ENCODE data around the gene HOXC6.
A peak's percentile ranks its signal among the peaks of the same experiment; 100 is the strongest.
"Not testable (repeated sequence)": the region's sequence is repeated elsewhere in the genome, so short reads cannot be mapped to it uniquely, and the experiment has no call there.

HOXC6 gene

GRCh38 chr12:54038284-54038870 is 10.1 kb downstream of the HOXC6 start:
- DNase-seq (ENCODE audit: low read depth, low spot score) = no peak
- H3K27ac ChIP-seq = no peak overlapping the region

GRCh38 chr12:54038871-54039414 is 10.7 kb downstream of the HOXC6 start:
- peak; percentile 20 for DNase-seq (ENCODE audit: low read depth, low spot score)
- no peak overlapping the region for H3K27ac ChIP-seq

DNA sequence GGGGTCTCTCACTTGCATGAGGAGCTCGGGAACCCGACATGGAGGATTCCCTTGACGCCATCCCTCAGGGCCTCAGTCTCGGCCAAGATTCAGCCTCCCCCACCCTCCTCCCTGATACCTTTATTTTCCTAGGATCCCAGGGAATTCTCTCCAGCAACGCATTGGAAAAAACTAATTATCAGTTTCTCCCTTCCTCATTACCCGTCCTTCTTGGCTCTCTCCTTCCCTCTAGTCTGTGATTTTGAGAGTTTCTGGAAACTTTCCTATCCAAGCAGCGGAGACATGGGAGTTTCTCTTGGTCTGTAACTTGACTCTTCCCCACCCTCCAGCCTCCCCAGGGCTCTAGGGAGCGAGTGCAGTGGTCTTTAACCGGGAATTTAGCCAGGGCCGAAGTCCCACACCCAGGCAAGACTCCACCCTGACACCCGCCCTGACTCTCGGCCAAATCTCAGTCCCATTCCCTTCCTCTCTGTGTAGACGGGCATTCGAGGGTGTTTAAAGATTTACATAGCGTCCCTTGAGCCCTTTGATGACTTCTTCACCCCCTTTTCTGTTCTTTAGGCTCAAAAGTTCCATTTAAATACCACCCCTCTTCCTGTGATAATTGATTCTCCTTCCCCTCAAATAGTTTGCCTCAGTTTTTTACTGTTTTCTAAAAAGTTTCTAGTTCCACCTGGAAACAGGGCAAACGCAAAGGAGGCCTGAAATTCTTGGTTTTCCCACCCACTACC is 11.3 kb downstream of the HOXC6 start:
- no peak overlapping the region for H3K27ac ChIP-seq
- no peak for DNase-seq (ENCODE audit: low read depth, low spot score)

GRCh38 chr12:54040148-54040494 is 11.9 kb downstream of the HOXC6 start:
- no peak overlapping the region for H3K27ac ChIP-seq
- no peak for DNase-seq (ENCODE audit: low read depth, low spot score)

- DNase-seq (ENCODE audit: low read depth, low spot score) = no peak
- H3K27ac ChIP-seq = no peak overlapping the region
Observed at GRCh38 chr12:54040648-54041047, 12.4 kb downstream of the HOXC6 start.

- no peak for DNase-seq (ENCODE audit: low read depth, low spot score)
- H3K27ac ChIP-seq = no peak overlapping the region
Observed at GRCh38 chr12:54041097-54041690, 13.0 kb downstream of the HOXC6 start.

DNA sequence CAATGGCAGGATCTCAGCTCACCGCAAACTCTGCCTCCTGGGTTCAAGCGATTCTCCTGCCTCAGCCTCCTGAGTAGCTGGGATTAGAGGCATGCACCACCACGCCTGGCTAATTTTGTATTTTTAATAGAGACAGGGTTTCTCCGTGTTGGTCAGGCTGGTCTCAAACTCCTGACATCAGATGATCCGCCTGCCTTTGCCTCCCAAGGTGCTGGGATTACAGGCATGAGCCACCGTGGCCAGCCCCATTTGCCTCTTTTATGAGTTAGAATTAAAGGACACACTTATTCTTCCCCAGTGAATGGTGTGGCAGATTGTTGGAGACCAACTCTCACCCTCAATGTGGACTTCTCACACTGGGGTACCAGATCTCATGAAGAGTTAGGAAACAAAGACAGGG is 13.8 kb downstream of the HOXC6 start:
- not testable (repeated sequence) for DNase-seq (ENCODE audit: low read depth, low spot score); H3K27ac ChIP-seq

- no peak overlapping the region for H3K27ac ChIP-seq
- no peak for DNase-seq (ENCODE audit: low read depth, low spot score)
Observed at GRCh38 chr12:54042970-54043853, 15.0 kb downstream of the HOXC6 start.

- H3K27ac ChIP-seq = no peak overlapping the region
- DNase-seq (ENCODE audit: low read depth, low spot score) = no peak
Observed at GRCh38 chr12:54044425-54045103, 16.3 kb downstream of the HOXC6 start.

GRCh38 chr12:54045401-54045800 is 17.2 kb downstream of the HOXC6 start:
- no peak overlapping the region for H3K27ac ChIP-seq

DNA sequence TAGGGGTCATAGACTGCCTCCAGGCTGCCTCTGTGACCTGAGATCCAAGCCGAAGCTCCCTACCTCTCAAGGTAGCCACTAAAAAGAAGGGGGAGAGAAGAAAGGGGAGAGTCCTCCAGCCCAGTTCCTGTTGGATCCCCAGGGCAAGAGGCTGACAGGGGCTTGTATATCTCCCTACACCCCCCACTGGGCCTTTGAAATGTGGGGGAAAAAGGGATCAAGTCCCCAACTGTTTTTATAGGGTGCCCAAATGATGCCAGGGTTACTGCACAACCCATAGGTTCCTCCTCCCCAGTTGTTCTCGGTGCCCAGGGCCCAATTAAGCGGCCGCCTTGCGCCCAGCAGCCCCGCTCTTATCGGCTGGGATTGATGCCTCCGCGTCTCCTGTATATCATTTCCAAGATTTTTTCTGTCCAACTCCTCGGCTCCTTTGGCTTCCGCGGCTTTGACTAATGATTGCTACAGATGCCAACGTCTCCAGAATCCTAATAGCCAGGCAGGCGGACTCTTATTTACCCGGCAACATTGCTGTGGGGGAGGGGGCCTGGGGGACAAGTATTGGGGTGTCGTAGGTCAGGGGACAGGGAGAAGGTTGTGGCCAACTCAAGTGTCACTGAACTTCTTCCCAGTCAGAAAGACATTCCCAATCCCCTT is 17.8 kb downstream of the HOXC6 start:
- DNase-seq (ENCODE audit: low read depth, low spot score) = no peak
- no peak overlapping the region for H3K27ac ChIP-seq

More at GRCh38 chr12:54045401-54045800, 17.2 kb downstream of the HOXC6 start:
- no peak for DNase-seq (ENCODE audit: low read depth, low spot score)

DNA sequence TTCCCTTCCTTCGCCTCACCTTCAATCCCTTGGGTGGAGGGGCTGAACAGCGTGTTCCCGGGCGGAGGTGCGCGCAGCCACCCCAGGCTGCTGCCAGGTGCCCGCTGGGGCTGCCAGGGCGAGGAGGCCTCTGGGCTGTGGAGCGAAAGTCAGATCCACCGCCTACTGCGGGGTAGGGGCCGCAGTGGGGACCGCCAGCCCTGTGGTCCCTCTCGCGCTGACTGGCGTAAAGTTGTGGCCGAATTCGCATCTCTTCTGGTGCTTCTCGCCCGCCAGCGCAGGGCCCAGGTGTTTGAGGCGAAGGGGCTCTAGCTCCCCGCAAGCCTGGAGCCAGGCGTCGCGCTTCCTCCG is 18.5 kb downstream of the HOXC6 start:
- no peak overlapping the region for H3K27ac ChIP-seq
- DNase-seq (ENCODE audit: low read depth, low spot score) = no peak

- DNase-seq (ENCODE audit: low read depth, low spot score) = no peak
- H3K27ac ChIP-seq = no peak overlapping the region
Observed at GRCh38 chr12:54047160-54047963, 19.1 kb downstream of the HOXC6 start.

- H3K27ac ChIP-seq = no peak overlapping the region
- no peak for DNase-seq (ENCODE audit: low read depth, low spot score)
Observed at GRCh38 chr12:54047964-54048303, 19.7 kb downstream of the HOXC6 start.

DNA sequence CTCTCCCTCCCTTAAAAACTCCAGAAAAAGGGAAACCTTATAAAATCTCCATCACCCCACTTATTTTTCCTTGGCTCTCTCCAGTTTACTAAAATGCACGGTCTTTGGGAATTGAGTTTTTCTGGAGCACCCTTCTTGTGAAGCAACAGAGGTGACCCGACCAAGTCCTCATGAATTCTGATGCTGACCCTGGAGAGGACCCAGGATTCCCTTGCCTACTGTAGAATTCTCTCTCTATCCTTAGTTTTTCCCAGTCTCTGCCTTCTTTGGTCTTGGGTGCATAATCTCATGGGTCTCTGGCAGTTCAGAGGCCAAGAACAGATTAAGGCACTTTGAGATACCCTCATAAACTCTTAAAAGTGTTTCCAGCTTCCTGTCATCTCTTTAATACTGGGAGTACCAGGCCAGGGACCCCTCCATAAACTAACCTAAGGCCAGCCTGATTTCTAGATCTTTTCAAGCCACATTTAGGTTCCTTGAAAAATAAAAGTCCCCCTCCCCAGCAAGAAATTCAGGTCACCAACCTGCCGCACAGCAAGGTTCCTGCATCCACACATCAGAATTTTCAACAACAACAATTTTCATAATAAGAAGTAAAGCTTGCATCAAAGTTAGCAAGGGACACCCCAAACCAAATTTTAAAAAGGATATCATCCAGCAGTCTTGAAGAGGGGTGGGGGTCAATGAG is 20.3 kb downstream of the HOXC6 start:
- H3K27ac ChIP-seq = no peak overlapping the region
- DNase-seq (ENCODE audit: low read depth, low spot score) = no peak

DNA sequence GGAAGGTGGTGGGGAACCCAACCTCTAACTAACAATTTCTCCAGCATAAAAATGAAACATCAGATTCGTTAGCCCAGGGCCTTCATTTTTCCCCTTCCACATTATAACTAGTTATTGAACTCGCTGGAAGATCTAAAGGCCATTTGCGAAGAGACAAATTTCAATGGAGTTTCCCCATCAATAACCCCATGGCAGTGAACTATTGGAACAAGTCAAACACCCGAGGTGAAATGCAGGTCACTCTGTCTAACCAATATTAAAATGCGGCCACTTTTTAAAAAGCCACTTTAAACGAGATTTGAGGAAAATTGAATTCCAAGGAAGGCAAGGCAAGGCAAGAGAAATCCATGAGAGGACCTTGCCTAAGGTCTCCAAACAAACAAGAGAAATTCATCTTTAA is 20.9 kb downstream of the HOXC6 start:
- H3K27ac ChIP-seq = no peak overlapping the region
- DNase-seq (ENCODE audit: low read depth, low spot score) = no peak

DNA sequence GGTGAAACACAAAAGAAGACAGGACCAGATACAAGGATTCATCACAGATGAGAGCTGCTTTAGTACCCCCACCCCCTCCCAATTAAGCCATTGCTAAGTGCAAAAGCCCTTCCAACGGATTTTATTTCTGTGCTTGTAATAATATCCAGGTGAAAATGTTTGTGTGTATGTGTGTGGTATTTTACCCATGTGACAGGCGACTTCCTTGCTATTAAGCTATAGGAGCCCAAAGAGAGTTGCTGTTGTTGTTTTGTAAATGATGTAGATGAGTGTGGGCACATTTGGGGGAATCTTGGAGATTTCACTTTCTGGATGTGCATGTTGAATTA is 22.2 kb downstream of the HOXC6 start:
- no peak overlapping the region for H3K27ac ChIP-seq
- no peak for DNase-seq (ENCODE audit: low read depth, low spot score)

GRCh38 chr12:54051026-54051842 is 23.0 kb downstream of the HOXC6 start:
- no peak overlapping the region for H3K27ac ChIP-seq
- DNase-seq (ENCODE audit: low read depth, low spot score) = no peak

Measured in epithelial cell of prostate (primary cell).